Activated CD8-positive, alpha-beta memory T cell treated with anti-CD3 and anti-CD28 coated beads for 36 hours (primary cell): ENCODE results near the gene ARHGAP25. TPM values are rescaled to one million over a fixed set of nuclear protein-coding genes. Genes with fewer than 3 reads are reported as not detected.

Experiments
- CTCF ChIA-PET: fragments of 350-600 bp; sonication (Branson Sonifier 250); formaldehyde crosslinking; loops from one replicate; lab custom pipeline; 2021; ENCODE audit warnings: antibody characterized with exemption; lab: Charles Lee
- POLR2A ChIA-PET: fragments of 350-600 bp; sonication (Branson Sonifier 250); formaldehyde crosslinking; loops from one replicate; lab custom pipeline; 2021; ENCODE audit warnings: antibody characterized with exemption; lab: Charles Lee
- total RNA-seq, 2 experiments: library from RNA; stranded (reverse); gene quantifications; one replicate each; pipeline ENCODE4 v1.2.3, GENCODE V29; 2021

ARHGAP25 gene
- total RNA-seq, 2 experiments from 2014 or later: 63.6 to 64.0 TPM

GRCh38 chr2:68796295-68796905 lies 61.8 kb downstream of the ARHGAP25 start:
- CTCF ChIA-PET: no interaction called here
- POLR2A ChIA-PET: no interaction called here

GRCh38 chr2:68798569-68798968 lies 64.0 kb downstream of the ARHGAP25 start:
- POLR2A ChIA-PET: no interaction called here
- CTCF ChIA-PET: interaction anchor here (1.2 kb wide), 1 partner anchor 334 kb away, joined by 5 read pairs; no protein-coding TSS in a partner anchor

- POLR2A ChIA-PET: no interaction called here
- CTCF ChIA-PET: no interaction called here
These were observed 64.8 kb downstream of the ARHGAP25 start for GRCh38 chr2:68799140-68800026.

- ChIA-PET CTCF (interaction anchor here (0.5 kb wide), 1 partner anchor 827 kb away, joined by 3 read pairs; no protein-coding TSS in a partner anchor), POLR2A (no interaction called here)
These were observed 65.4 kb downstream of the ARHGAP25 start for GRCh38 chr2:68800027-68800401.

DNA sequence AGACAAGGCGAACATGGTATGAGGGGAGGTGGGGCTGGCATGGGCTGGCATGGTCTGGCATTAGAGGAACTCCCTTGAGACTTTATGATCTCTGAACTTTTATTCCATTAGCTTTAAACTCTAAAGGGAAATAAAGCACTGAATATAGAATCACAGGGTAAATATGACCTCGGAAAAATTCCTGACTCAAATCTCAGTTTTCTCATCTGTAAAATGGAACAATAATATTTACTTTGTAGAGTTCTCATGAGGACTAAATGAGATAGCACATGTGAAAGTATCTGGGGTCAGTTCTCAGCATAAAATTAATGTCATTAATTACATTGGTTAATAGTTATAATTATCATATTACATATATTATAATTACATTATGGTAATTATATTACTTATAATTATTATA lies 65.9 kb downstream of the ARHGAP25 start:
- POLR2A ChIA-PET: no interaction called here
- CTCF ChIA-PET: interaction anchor here (0.5 kb wide), 1 partner anchor 826 kb away, joined by 3 read pairs; no protein-coding TSS in a partner anchor

DNA sequence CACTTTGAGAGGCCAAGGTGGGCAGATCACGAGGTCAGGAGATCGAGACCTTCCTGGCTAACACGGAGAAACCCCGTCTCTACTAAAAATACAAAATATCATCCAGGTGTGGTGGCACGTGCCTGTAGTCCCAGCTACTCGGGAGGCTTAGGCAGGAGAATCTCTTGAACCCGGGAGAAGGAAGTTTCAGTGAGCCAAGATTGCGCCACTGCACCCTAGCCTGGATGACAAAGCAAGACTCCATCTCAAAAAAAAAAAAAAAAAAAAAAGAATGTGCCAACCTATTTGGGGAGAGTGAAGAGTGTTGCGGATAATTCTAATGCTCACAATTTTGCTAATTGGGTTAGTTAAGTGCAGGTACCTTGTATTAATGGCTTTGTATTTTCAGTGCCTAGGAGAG lies 67.5 kb downstream of the ARHGAP25 start:
- ChIA-PET CTCF (interaction anchor here (0.7 to 0.9 kb wide), 2 partner anchors 29 to 51 kb away, joined by 3 to 5 read pairs; no protein-coding TSS in a partner anchor), POLR2A (interaction anchor here (0.7 kb wide), 2 partner anchors 73 to 110 kb away, joined by 7 to 10 read pairs; no protein-coding TSS in a partner anchor)

DNA sequence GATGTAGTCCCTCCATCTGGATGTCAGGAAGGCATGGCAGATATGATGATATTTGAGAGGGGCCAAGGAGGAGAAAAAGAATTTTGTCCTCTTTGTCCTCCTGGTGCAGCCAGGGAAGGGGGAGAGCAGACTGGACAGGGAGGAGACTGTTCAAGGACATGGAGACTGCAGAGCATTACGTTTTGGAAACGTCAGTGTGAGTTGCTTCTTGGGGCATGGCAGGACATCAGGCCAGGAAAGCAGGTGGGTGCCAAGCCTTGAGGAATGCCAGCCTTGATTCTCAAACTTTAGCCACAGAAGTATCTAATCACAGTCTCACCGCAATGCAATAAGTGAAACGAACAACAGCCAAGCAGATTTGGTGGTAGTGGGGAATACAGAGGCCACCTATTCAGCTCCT lies 70.4 kb downstream of the ARHGAP25 start:
- ChIA-PET POLR2A (no interaction called here), CTCF (no interaction called here)

GRCh38 chr2:68806511-68807109 lies 72.0 kb downstream of the ARHGAP25 start:
- POLR2A ChIA-PET: no interaction called here

DNA sequence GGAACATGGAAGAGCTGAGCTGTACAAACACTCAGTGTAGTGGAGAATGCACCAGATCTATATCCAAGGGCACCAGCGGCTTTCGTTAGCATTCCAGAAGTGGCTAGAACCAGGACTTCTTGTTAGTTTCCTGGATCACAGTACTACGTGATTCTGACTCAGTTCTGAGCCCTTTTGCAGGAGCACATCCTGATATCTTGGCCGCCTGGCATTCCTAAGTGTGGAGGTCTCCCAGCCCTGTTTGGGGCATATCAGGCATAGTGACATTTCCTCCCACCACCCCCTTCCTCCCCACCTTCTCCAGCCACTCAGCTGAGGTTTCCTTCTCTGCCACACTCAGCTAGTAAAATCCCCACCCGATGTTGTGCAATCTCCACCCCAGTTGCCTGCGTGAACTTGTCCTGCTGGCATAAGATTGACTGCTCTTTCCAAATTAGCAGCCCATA lies 73.2 kb downstream of the ARHGAP25 start:
- POLR2A ChIA-PET: no interaction called here
- CTCF ChIA-PET: no interaction called here

More at GRCh38 chr2:68806511-68807109, 72.0 kb downstream of the ARHGAP25 start:
- CTCF ChIA-PET: no interaction called here

DNA sequence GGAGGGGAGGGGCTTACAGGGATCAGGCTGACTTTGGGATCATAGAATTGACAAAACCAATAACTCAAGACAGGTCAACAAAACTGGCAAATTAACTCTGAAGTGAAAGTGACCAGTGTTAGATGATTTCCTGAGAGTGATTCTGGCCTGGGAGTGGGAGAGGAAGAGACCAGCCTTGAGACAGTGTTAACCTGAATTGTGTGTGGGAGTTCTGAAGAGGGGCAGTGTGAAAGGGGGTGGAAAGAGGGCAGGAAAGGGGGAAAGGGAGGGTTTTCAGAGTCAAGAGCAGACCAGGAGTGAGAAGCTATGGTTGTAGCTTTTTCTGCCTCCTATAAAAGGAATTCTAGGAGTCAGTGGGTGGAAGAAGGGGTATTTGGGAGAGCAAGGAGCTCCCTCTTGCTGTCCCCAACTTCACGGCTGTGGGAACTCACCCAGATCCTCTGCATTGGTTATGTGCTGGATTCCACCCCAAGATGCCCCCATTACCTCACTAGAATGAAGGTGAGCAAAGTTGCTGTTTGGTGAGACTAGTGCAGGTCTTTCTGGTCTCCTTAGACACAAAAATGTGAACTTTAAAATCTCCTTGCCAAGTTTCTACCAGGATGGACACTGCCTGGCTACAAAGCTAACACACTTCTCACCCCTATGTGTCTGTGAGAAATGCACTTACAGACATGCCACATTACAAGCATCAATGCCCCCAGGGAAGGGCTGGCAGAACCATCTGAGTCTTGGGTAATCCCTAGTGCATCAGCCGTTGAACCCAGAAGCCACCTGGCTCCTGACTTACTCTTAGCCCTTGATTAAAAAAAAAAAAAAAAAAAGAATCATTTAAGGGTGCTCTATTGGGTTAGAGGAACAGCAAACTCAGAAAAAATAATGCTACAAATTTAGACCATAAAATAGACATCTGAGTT lies 75.0 kb downstream of the ARHGAP25 start:
- CTCF ChIA-PET: interaction anchor here (0.7 kb wide), 1 partner anchor 126 kb away, joined by 3 read pairs; no protein-coding TSS in a partner anchor
- POLR2A ChIA-PET: interaction anchor here (0.5 kb wide), 1 partner anchor 11 kb away, joined by 3 read pairs; no protein-coding TSS in a partner anchor

DNA sequence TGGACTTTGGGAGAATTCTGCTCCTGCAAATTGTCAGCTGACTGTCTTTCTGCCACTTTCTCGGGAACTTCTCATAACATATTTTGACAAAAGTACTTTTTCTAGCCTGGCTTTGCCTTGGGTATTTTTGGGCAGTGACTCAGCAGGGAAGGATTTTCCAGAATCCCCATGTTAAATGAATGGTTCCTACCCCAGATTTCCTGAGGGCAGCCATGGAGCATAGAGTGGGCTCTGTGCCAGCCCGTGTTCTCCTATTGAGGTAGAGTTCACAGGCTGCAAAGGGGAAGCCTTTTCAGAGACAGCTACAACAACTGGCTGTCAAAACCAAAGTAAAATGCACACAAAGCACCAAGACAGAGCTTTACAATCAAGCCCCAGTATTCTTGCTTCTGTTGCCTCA lies 76.8 kb downstream of the ARHGAP25 start:
- POLR2A ChIA-PET: no interaction called here
- CTCF ChIA-PET: no interaction called here

GRCh38 chr2:68812251-68812650 lies 77.6 kb downstream of the ARHGAP25 start:
- POLR2A ChIA-PET: no interaction called here
- CTCF ChIA-PET: no interaction called here

DNA sequence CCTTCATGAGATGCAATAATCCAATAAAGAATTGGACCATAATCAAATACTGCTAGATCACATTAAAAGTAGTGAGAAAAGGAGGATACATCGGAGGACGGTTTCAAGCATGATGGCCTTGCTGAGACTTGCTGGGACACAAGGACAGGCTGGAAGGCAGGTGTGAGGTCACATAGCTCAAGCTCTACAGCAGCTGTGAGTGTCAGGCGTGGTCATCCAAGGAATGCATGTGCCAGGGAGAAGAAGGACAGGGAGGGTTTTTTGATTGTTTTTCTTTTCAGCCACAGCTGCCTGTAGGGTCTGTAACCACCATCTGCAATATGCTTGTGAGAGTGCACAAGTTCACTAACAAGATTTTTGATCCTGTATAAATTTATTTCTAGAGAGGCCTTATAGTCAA lies 79.0 kb downstream of the ARHGAP25 start:
- POLR2A ChIA-PET: no interaction called here
- CTCF ChIA-PET: no interaction called here

DNA sequence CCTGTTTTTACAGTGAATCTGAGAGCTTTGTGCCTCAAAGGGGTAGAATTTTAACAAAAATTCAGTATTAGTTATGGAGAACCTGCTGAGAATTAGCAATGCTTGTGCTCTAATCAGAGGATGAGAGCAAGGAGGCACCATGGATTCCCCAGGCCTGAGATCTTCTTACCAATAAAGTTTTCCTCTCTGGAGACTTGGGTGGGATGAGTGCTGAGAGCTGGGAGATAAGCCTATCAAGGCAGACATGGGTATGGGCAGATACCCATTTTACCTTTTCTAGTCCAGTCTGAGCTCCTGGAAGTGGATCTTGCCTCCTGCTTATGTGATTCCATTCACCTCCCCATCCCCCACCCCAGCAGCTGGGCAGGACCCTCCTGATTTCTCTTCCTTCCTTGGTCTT lies 82.7 kb downstream of the ARHGAP25 start:
- ChIA-PET POLR2A (no interaction called here), CTCF (interaction anchor here (4.0 kb wide), 1 partner anchor 66 kb away, joined by 14 read pairs; no protein-coding TSS in a partner anchor)

- POLR2A ChIA-PET: no interaction called here
These were observed 84.9 kb downstream of the ARHGAP25 start for GRCh38 chr2:68819556-68819955.

DNA sequence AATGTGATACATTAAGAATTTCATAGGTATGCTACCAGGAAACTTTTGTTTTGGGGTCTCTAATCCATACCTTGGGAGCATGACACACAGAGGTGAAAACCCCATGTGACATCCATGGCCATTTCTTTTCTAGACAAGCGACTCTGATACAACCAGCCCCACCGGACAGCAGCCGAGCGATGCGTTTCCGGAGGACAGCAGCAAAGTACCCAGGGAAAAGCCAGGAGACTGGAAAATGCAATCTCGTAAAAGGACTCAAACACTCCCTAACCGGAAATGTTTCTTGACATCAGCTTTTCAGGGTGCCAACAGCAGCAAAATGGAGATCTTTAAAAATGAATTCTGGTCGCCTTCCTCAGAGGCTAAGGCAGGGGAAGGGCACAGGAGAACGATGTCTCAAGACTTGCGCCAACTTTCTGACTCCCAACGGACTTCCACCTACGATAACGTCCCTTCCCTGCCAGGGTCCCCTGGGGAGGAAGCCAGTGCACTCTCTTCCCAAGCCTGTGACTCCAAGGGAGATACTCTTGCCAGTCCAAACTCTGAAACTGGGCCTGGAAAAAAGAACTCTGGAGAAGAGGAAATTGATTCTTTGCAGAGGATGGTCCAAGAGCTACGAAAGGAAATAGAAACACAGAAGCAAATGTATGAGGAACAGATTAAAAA lies 87.7 kb downstream of the ARHGAP25 start:
- CTCF ChIA-PET: no interaction called here
- POLR2A ChIA-PET: no interaction called here

More at GRCh38 chr2:68819556-68819955, 84.9 kb downstream of the ARHGAP25 start:
- CTCF ChIA-PET: interaction anchor here (1.1 kb wide), 1 partner anchor 9 kb away, joined by 4 read pairs; no protein-coding TSS in a partner anchor

- POLR2A ChIA-PET: no interaction called here
- CTCF ChIA-PET: no interaction called here
These were observed 90.2 kb downstream of the ARHGAP25 start for GRCh38 chr2:68824831-68825230.

- POLR2A ChIA-PET: no interaction called here
- CTCF ChIA-PET: no interaction called here
These were observed 91.3 kb downstream of the ARHGAP25 start for GRCh38 chr2:68825866-68826265.
